VCaP (cell line): ENCODE data around the gene DEPDC4.

ENCODE experiments used
- H3K27ac ChIP-seq: fragments of 450-650 bp; 2 replicates; pipeline ENCODE4 v1.5.1; 2017
- TF ChIP-seq, protein P1 (sequence below): fragments of 450-650 bp; conservative IDR thresholded peaks from 2 replicates; pipeline ENCODE4 v1.5.1; 2017; ENCODE audit warnings: mild to moderate bottlenecking, moderate library complexity

The DEPDC4 gene

DNA sequence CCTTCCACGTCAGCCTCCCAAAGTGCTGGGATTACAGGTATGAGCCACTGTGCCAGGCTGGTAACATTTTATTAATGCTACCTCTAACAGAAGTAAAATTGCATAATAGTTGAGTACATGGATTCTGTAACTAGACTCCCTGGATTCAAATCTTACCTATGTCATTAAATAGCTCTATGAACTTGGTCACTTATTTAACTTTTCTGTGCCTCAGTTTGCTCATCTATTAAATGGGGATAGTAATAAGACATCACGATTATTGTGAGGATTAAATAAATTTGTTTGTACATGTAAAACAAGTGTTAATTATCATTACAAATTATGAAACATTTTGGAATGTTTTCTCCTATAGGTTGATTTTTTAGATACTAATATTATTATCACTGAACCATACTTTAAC, 59.6 kb downstream of the DEPDC4 start:
- no peak overlapping the region for H3K27ac ChIP-seq
- TF ChIP-seq, protein P1, sequence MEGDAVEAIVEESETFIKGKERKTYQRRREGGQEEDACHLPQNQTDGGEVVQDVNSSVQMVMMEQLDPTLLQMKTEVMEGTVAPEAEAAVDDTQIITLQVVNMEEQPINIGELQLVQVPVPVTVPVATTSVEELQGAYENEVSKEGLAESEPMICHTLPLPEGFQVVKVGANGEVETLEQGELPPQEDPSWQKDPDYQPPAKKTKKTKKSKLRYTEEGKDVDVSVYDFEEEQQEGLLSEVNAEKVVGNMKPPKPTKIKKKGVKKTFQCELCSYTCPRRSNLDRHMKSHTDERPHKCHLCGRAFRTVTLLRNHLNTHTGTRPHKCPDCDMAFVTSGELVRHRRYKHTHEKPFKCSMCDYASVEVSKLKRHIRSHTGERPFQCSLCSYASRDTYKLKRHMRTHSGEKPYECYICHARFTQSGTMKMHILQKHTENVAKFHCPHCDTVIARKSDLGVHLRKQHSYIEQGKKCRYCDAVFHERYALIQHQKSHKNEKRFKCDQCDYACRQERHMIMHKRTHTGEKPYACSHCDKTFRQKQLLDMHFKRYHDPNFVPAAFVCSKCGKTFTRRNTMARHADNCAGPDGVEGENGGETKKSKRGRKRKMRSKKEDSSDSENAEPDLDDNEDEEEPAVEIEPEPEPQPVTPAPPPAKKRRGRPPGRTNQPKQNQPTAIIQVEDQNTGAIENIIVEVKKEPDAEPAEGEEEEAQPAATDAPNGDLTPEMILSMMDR, result no peak

DNA sequence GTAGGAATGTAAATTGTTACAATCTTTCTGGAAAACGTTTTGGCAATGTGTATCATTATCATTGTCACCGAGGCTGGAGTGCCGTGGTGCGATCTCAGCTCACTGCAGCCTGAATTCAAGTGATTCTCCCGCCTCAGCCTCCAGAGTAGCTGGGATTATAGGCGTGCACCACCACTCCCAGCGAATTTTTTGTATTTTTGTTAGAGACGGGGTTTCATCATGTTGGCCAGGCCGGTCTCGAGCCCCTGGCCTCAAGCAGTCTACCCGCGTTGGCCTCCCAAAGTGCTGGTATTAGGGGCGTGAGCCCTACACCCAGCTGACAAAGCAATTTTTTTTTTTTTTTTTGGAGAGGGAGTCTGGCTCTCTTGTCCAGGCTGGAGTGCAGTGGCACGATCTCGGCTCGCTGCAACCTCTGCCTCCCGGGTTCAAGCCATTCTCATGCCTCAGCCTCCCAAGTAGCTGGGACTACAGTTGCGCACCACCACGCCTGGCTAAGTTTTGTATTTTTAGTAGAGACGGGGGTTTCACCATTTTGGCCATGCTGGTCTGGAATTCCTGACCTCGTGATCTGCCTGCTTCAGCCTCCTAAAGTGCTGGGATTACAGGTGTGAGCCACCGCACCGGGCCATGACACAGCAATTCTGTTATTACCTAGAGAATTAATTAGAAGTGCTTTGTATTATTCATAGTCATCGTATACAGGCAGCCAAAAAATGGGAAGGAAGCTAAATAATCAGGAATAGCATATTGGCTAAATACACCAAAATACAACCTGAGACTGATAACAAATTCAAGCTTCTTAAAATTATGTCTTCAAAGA, 65.1 kb downstream of the DEPDC4 start:
- TF ChIP-seq, protein P1, result no peak

DNA sequence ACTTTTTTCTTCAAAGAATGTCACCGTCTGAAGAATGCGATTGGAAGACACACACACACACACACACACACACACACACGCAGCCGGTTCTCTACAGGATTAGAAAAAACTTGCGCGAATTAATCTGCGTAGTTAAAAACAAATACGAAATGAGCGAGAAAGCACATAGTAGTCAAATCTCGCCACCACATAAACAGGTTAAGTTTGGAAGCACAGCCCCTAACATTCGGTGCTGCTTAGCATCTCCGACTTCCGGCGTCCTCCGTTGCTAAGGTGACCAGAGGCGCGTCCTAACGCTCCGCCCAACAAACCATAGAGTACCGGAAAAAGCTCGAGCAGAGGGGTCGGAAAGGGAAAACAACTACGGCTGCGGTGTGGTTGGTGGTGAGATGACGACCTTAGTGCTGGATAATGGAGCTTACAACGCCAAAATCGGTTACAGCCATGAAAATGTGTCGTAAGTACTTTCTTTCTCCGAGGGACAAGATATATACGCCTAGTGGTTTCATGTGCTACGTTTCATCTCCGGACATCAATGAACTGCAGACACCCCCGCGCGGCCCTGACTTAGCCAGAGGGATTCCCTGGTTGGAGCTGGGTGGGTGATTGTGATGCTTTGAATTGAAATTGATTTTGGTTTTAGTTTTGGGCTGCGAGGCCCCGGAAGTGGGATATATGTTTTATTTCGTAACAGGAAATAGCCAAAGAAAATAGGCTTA, 66.3 kb downstream of the DEPDC4 start, which contains the start of gene ACTR6:
Gene ACTR6 (plus strand): TSS at position 353 of the 719 bp plus-strand sequence. CDS start 37 bp downstream, at position 390.
- TF ChIP-seq, protein P1, result no peak
- peak within 1 kb of the TSS; percentile 86 for H3K27ac ChIP-seq

More for the DNA sequence above, 65.1 kb downstream of the DEPDC4 start:
- peak overlapping the region; percentile 86 for H3K27ac ChIP-seq

DNA sequence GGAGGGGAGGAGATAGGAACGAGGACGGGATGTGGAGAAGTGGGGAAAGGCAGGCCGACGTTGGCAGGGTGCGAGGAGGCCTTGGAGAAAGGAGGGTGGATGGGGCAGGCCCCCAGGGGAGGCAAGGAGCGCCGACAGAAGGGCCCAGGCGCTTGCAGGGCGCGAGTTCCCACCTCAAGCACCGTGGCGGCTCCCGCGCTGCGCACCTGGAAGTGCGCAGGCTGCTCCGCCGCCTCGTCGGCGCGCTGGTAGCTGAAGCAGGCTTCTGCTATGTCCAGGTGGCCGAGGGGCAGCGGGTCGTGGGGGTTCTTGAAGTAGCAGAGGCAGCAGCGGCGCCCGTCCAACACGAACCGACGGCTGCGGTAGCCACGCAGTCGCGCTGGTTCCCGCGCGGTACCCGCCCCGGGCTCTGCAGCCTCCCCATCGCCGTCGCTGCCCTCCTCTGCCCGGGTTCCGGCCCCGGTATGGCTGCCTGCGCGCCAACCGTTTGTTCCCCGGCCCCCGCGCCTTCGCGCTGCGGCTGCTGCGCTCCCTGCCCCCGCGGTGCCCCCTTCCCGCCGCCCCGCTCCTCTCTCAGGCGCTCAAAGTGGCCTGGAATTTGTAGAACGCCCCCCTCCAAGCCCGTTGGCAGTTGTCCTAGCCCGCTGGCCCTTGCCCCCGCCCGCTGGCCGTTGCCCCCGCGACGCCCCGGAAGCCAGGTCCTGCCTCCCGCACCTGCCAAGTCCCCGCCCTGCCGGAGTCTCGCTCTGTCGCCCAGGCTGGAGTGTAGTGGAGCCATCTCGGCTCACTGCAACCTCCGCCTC, 67.3 kb downstream of the DEPDC4 start:
- peak overlapping the region; percentile 86 for H3K27ac ChIP-seq
- TF ChIP-seq, protein P1, result no peak

DNA sequence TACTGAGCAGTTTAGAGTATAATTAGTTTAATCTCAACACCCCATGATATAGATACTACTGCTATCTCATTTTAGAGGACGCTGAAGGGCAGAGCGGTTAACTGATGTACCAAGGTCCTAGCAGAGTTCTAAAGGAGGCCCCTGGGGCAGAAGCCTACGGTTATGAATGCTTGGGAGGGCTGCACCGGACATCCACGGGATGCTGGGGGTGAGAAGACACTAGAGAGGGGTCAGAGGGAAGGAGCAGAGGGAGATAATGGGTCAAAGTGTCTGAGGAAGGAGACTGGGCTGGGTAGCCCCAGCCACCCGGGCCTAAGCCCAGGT, 67.9 kb downstream of the DEPDC4 start:
- TF ChIP-seq, protein P1, result no peak
- peak overlapping the region; percentile 86 for H3K27ac ChIP-seq

DNA sequence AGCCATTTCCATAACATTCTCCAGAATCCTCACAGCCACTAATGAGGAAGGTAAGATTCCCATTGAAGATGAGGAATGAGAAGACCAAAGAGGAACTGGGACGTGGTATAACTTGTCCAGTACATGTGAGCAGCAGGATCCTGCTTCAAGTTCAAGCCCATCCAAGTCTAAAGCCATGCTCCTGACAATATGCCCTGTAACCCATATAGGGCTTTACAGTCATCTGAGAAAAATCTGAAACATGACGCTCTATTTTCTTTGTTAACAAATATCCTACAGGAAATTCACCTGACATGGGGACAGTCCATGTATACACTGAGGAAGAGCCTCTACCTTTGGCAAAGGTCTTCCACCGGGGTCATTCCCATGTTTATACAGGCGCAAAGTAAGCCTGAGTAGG, 69.4 kb downstream of the DEPDC4 start:
- H3K27ac ChIP-seq, result no peak overlapping the region; the same call in 1 of the 2 replicates
- TF ChIP-seq, protein P1, result no peak

DNA sequence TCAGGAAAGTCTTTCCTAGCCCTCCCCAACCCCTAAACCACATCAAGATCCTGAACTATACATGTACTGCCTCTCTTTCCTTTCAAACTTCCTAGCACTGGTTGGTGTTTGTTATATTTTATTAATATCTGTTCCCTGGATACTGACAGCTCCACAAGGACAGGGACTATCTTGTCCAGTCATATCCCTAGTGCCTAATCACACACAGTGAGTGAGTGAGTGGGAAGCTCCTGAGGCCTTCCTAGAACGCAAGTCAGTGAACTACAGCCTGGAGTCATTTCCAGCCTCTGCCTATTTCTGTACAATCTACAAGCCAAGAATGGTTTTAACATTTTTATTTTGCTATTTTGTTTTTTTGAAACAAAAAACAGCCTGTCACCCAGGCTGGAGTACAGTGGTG, 73.8 kb downstream of the DEPDC4 start:
- H3K27ac ChIP-seq, result no peak overlapping the region
- TF ChIP-seq, protein P1, result no peak
